ENCODE results near the gene CUL1. TPM values are rescaled to one million over a fixed set of nuclear protein-coding genes. Genes with fewer than 3 reads are reported as not detected.

Gene CUL1
- total RNA-seq, 2 donors from 2014 or later = 47.0 to 60.0 TPM

GRCh38 chr7:148726385-148726784 lies 27.7 kb downstream of the CUL1 start:
- no peak for ATAC-seq (ENCODE audit: insufficient number of reproducible peaks, low FRiP score, low read depth)
- no peak for DNase-seq (ENCODE audit: low spot score)
- Histone ChIP-seq H3K4me1 (ENCODE audit: control insufficient read depth in 1 of 2, low read depth in 2 of 2) (peaks cover 32 to 66% of the 10 kb centered on the region in 2 donors), H3K27ac (no peak overlapping the region), H3K4me3 (no peak overlapping the region), H3K9me3 (no peaks in the 10 kb centered on the region), H3K36me3 (no peaks in the 10 kb centered on the region), H3K27me3 (replicated peaks; ENCODE audit: insufficient read depth) (no peaks in the 10 kb centered on the region)
- TF ChIP-seq CTCF (IDR thresholded peaks at IDR 0.05) = no peak

- no peak for ATAC-seq (ENCODE audit: insufficient number of reproducible peaks, low FRiP score, low read depth)
- no peaks in the 10 kb centered on the region for H3K9me3 ChIP-seq
- peaks cover 19 to 55% of the 10 kb centered on the region in 2 donors for H3K4me1 ChIP-seq (ENCODE audit: control insufficient read depth in 1 of 2, low read depth in 2 of 2)
- H3K27me3 ChIP-seq (replicated peaks; ENCODE audit: insufficient read depth) = no peaks in the 10 kb centered on the region
- no peak overlapping the region for H3K4me3 ChIP-seq
- no peak overlapping the region for H3K27ac ChIP-seq
- H3K36me3 ChIP-seq = peaks cover 11% of the 10 kb centered on the region
- no peak for DNase-seq (ENCODE audit: low spot score)
- TF ChIP-seq CTCF (IDR thresholded peaks at IDR 0.05) = no peak
Measured at GRCh38 chr7:148727501-148728278, 29.0 kb downstream of the CUL1 start.

- Histone ChIP-seq H3K4me1 (ENCODE audit: control insufficient read depth in 1 of 2, low read depth in 2 of 2) (peaks cover 24 to 60% of the 10 kb centered on the region in 2 donors), H3K27ac (no peak overlapping the region)
- no peak for ATAC-seq (ENCODE audit: insufficient number of reproducible peaks, low FRiP score, low read depth)
Measured at GRCh38 chr7:148729984-148730733, 31.5 kb downstream of the CUL1 start.

GRCh38 chr7:148732862-148733261 lies 34.2 kb downstream of the CUL1 start:
- ATAC-seq (ENCODE audit: insufficient number of reproducible peaks, low FRiP score, low read depth) (no peak), DNase-seq (ENCODE audit: low spot score) (no peak)
- Histone ChIP-seq H3K27ac (no peak overlapping the region), H3K36me3 (peaks cover 11% of the 10 kb centered on the region), H3K27me3 (replicated peaks; ENCODE audit: insufficient read depth) (no peaks in the 10 kb centered on the region), H3K4me1 (ENCODE audit: control insufficient read depth in 1 of 2, low read depth in 2 of 2) (peaks cover 19 to 49% of the 10 kb centered on the region in 2 donors), H3K4me3 (no peak overlapping the region), H3K9me3 (no peaks in the 10 kb centered on the region)
- TF ChIP-seq CTCF (IDR thresholded peaks at IDR 0.05) = no peak

More at GRCh38 chr7:148729984-148730733, 31.5 kb downstream of the CUL1 start:
- DNase-seq (ENCODE audit: low spot score) = no peak
- no peaks in the 10 kb centered on the region for H3K27me3 ChIP-seq (replicated peaks; ENCODE audit: insufficient read depth)
- H3K4me3 ChIP-seq = no peak overlapping the region
- H3K36me3 ChIP-seq = peaks cover 11% of the 10 kb centered on the region
- H3K9me3 ChIP-seq = no peaks in the 10 kb centered on the region
- no peak for TF ChIP-seq CTCF (IDR thresholded peaks at IDR 0.05)

GRCh38 chr7:148733496-148733895 lies 34.8 kb downstream of the CUL1 start:
- Histone ChIP-seq H3K27ac (no peak overlapping the region), H3K27me3 (replicated peaks; ENCODE audit: insufficient read depth) (no peaks in the 10 kb centered on the region), H3K9me3 (no peaks in the 10 kb centered on the region), H3K36me3 (peaks cover 11% of the 10 kb centered on the region), H3K4me1 (ENCODE audit: control insufficient read depth in 1 of 2, low read depth in 2 of 2) (peaks cover 19 to 44% of the 10 kb centered on the region in 2 donors), H3K4me3 (no peak overlapping the region)
- no peak for TF ChIP-seq CTCF (IDR thresholded peaks at IDR 0.05)
- ATAC-seq (ENCODE audit: insufficient number of reproducible peaks, low FRiP score, low read depth) = no peak
- DNase-seq (ENCODE audit: low spot score) = no peak
